VCaP (cell line): ENCODE results near the gene PGA5.

Experiments
- H3K27ac ChIP-seq: fragments of 450-650 bp; 2 replicates; pipeline ENCODE4 v1.5.1; 2017
- TF ChIP-seq, protein P1 (sequence below): fragments of 450-650 bp; conservative IDR thresholded peaks from 2 replicates; pipeline ENCODE4 v1.5.1; 2017; ENCODE audit warnings: mild to moderate bottlenecking, moderate library complexity

The PGA5 gene

DNA sequence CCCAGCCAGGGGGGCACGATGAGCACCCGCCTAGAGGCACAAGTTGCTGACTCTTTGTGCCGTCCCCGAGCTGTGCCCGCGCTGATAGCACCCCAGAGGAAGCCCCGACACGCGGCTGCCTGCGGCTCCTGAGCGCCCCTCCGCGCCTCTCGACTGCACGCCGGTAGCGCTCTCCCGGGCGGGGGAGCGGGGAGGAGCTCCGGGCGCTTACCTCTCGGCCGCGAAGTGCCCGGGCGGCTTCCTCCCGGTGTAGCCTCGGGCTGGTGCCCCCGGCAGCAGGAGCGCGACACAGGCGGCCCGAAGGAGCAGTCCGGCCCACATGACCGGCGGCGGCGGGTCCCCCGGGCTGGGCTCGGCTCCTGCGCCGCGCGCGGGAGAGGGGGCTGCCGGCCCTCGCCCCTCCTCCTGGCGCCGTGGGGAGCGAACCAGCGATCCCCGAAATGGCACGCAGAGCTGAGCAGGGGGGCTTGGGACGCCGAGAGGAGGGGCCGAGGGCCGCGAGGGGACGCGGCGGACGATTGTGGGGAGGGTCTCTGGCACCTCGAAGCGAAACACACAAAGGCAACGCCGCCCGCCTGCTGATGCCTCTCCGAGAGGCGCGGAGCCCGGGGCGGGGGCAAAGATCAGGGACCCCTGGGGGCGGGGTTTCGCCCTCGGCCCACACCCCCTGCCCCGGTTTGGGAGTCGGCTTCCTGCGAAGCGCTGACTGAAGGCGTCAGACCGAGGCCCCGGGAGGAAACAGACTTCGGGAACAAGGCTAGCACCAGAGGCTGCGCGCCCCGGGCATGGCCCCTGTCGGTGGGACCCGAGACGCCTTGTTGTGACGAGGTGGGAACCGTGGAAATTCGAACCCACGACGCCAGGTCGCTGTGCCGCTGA, 54.0 kb downstream of the PGA5 start, which contains the start of gene VWCE:
Gene VWCE, minus strand, starts transcription at position 600 of the 879 bp plus-strand sequence. Its CDS starts 279 bp downstream, at position 321.
- peak within 1 kb of the TSS; percentile 62; the same call in 1 of the 2 replicates for H3K27ac ChIP-seq
- TF ChIP-seq, protein P1, sequence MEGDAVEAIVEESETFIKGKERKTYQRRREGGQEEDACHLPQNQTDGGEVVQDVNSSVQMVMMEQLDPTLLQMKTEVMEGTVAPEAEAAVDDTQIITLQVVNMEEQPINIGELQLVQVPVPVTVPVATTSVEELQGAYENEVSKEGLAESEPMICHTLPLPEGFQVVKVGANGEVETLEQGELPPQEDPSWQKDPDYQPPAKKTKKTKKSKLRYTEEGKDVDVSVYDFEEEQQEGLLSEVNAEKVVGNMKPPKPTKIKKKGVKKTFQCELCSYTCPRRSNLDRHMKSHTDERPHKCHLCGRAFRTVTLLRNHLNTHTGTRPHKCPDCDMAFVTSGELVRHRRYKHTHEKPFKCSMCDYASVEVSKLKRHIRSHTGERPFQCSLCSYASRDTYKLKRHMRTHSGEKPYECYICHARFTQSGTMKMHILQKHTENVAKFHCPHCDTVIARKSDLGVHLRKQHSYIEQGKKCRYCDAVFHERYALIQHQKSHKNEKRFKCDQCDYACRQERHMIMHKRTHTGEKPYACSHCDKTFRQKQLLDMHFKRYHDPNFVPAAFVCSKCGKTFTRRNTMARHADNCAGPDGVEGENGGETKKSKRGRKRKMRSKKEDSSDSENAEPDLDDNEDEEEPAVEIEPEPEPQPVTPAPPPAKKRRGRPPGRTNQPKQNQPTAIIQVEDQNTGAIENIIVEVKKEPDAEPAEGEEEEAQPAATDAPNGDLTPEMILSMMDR = peak; percentile 26; the same call in 1 of the 2 replicates

DNA sequence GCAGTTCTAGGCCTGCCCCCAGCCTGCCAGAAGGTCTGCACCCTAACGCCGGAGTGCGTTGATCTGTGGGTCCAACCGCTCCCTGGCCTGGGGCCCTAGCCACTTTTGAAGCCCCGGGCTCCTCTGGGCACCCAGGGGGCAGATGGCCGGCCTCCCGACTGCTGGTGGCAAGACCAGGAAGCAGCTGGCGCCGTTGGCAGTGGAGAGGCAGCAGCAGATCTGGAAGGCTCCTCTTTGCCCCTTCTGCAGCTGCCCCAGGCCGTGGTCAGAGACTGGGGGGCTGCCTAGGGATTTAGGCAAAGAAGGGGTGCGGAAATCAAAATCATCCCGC, 54.6 kb downstream of the PGA5 start:
- H3K27ac ChIP-seq = no peak overlapping the region
- TF ChIP-seq, protein P1 = no peak

DNA sequence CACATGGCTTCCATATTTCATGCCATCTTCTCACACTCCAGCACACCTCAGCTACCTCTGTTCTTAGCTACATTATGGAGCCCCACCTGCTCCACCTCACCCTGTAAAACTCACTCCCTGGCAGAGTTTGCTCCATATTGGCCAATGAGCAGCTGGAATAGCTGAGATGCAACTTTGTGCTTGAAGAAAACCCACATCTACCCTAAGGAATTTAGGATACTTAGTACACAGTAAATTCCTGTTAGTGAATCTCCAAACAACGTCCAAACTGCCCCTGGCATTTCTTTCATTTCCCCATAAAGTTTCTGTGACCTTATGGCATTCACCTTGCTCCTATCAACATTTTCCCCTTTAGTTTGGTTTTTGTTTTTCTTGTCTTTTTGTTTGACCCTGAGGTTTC, 56.4 kb downstream of the PGA5 start:
- no peak overlapping the region for H3K27ac ChIP-seq
- TF ChIP-seq, protein P1 = no peak

DNA sequence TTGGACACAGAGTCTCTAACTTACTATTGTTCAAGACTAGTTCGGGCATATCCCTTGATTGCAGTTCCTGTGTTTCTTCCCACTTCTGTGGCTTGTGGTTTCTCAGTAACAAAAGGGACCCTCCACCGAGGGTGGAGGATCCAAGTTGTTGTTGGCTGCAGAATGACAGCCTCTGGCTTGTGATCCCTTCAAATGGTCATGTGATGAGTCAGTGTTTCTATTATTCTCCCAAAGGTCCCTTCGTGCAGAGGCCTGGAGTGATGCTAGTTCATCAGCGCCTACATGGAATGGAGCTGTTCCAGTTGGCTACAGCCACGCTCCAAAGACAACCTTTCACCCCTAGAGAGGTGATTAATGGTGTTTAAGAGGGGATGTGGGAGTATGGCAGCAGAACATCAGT, 56.8 kb downstream of the PGA5 start:
- TF ChIP-seq, protein P1 = no peak

DNA sequence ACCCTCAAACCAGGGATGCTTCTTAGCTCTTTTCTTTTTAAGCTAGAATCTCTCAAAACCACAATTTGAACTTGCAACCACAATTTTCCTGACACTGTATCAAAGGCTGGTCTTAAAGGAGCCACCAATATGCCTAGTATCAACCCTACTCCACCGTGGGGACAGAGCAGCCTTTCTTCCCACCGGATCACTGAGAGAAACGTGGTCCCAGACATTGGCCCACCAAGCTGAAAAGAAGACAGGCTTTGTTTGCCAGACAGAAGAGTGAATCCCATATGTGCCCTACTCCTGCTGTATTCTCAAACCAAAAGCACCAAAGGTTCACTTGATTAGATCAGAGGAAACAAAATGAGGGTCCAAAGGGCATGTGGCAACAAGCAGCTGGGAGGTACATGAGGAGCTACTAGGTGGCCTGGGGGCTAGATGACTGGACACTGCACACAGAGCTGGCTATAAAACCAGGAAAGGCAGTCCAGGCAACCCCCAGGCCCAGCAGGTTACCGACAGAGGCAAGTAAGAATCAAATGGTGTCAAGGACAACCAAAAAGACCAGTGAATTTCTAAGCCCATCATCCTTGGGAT, 57.8 kb downstream of the PGA5 start:
- no peak overlapping the region for H3K27ac ChIP-seq
- TF ChIP-seq, protein P1 = no peak

More for the DNA sequence above, 56.8 kb downstream of the PGA5 start:
- no peak overlapping the region for H3K27ac ChIP-seq
